Uterus (tissue), 4 donors: ENCODE results near the gene LMAN2. TPM values are rescaled to one million over a fixed set of nuclear protein-coding genes. Genes with fewer than 3 reads are reported as not detected.

Experiments used
- DNase-seq, 2 donors: peaks; one replicate each; pipeline ENCODE4 v3.0.0-alpha.2; 2019 to 2020
- H3K27ac ChIP-seq, 2 donors: fragments of 200-600 bp; sonication (generic); 1 replicate in 1 of 2; 2 replicates in 1 of 2; pipeline ENCODE4 v1.5.1; 2016 to 2018
- H3K27me3 ChIP-seq, 2 donors: fragments of 200-600 bp; sonication (generic); one replicate each; pipeline ENCODE4 v1.5.1; 2018 to 2019; ENCODE audit warnings: control low read depth in 1 of 2
- H3K36me3 ChIP-seq, 2 donors: fragments of 200-600 bp; sonication (generic); one replicate each; pipeline ENCODE4 v1.5.1; 2019; ENCODE audit warnings: control low read depth in 1 of 2
- H3K4me1 ChIP-seq, 2 donors: fragments of 200-600 bp; sonication (generic); one replicate each; pipeline ENCODE4 v1.5.1; 2018 to 2019; ENCODE audit warnings: control low read depth in 1 of 2
- H3K4me3 ChIP-seq, 2 donors: fragments of 200-600 bp; sonication (generic); 1 replicate in 1 of 2; 2 replicates in 1 of 2; pipeline ENCODE4 v1.5.1; 2018 to 2019; ENCODE audit warnings: mild to moderate bottlenecking in 1 of 2
- H3K9me3 ChIP-seq, 2 donors: fragments of 200-600 bp; sonication (generic); one replicate each; pipeline ENCODE4 v1.5.1; 2019; ENCODE audit warnings: control low read depth in 1 of 2
- CTCF ChIP-seq, 4 experiments: fragments of 200-600 bp in 2 of 4; fragments of 450-650 bp in 2 of 4; sonication (generic) in 2 of 4; IDR thresholded peaks; one replicate each; pipeline ENCODE4 v1.5.1; 2016 to 2019; ENCODE audit warnings: antibody characterized with exemption in 4 of 4, mild to moderate bottlenecking in 2 of 4, moderate library complexity in 1 of 4
- POLR2A ChIP-seq, 2 donors: fragments of 450-650 bp; IDR thresholded peaks; one replicate each; pipeline ENCODE4 v1.6.1; 2016; ENCODE audit warnings: antibody characterized with exemption in 2 of 2, mild to moderate bottlenecking in 1 of 2, moderate library complexity in 1 of 2
- intact Hi-C: fragments of 100-400 bp; cut with DNase I; formaldehyde crosslinking; loops from one replicate; pipeline ENCODE4 v1.15.1; 2023; ENCODE audit warnings: low total_unique reads
- total RNA-seq, 4 donors: library from RNA; depleted of rRNA in 3 of 4; stranded (reverse); fragments of >200 nt in 3 of 4; gene quantifications; one replicate each; pipeline versions ENCODE4 v1.1.0 to v1.2.4, GENCODE V29; 2014 to 2023
- donor health status: DM: yes; HTN: yes; CAD: no.

Gene LMAN2
- total RNA-seq, 4 donors from 2014 or later, result 83.2 to 210 (median 170) TPM

DNA sequence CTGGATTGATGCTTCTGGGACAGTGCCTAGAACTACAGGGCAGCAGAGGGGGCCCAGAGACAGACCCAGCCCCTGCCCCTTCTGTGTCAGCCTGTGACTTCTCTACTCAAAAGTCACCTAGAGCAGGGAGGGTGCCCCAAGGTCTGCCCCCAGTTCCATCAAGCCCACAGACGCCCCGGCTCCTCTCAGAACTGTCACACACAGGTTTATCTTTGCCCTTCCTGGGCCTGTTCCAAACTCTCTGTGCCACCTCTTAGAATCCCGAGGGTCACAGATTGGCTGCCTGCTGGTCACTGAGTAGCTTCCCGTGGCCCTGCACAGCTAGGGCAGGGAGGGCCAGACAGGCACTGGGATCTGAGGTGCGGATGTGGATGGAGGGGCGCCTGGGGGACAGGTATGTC, 8.0 kb upstream of the LMAN2 start:
- Histone ChIP-seq H3K27me3 (no peaks in the 10 kb centered on the region), H3K4me3 (no peak overlapping the region), H3K27ac (no peak overlapping the region), H3K36me3 (no peaks in the 10 kb centered on the region), H3K9me3 (no peaks in the 10 kb centered on the region), H3K4me1 (peaks cover 0 to 10% of the 10 kb centered on the region in 2 donors)
- DNase-seq, result no peak
- TF ChIP-seq POLR2A (IDR thresholded peaks at IDR 0.05) (no peak), CTCF (IDR thresholded peaks at IDR 0.05) (no peak)
- intact Hi-C loops, result no loop called here

DNA sequence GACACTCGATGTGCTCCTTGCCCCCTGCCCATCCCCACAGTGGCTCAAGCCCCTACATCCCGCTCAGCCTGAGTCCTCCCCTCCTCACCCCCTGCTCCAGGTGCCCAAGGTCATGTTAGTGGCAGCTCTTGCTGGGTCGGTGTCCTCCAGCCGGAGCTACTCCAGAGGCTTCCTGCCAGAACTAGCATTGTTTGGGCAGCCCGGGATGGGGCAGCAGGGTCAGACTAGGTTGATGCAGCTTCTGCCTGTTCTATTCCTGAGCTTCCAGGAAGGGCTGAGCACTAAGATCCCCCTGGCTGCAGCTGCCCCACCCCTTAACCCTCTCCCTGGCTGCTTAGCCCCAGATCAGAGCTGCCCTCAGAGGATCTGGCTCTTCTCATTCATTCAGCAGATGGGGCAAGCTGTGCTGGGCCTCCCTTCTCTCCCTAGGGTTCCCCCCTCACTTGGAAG, 6.9 kb upstream of the LMAN2 start:
- no peak overlapping the region for H3K27ac ChIP-seq
- intact Hi-C loops, result no loop called here
- no peak overlapping the region for H3K4me3 ChIP-seq
- H3K9me3 ChIP-seq, result no peaks in the 10 kb centered on the region
- no peaks in the 10 kb centered on the region for H3K36me3 ChIP-seq
- H3K27me3 ChIP-seq, result no peaks in the 10 kb centered on the region
- no peak for TF ChIP-seq CTCF (IDR thresholded peaks at IDR 0.05)
- no peak for TF ChIP-seq POLR2A (IDR thresholded peaks at IDR 0.05)
- peaks cover 0 to 6% of the 10 kb centered on the region in 2 donors for H3K4me1 ChIP-seq
- no peak for DNase-seq

GRCh38 chr5:177357459-177358351, 6.2 kb upstream of the LMAN2 start, which contains the start of gene RGS14:
RGS14 (plus strand) TSS chr5:177357924; CDS start chr5:177358025, 101 bp downstream.
- H3K4me3 ChIP-seq, result peak within 1 kb of the TSS in 1 of 2 donors; percentile 9
- DNase-seq, result no peak

GRCh38 chr5:177357146-177357458, 5.6 kb upstream of the LMAN2 start:
- H3K36me3 ChIP-seq, result no peaks in the 10 kb centered on the region
- TF ChIP-seq CTCF (IDR thresholded peaks at IDR 0.05) (no peak), POLR2A (IDR thresholded peaks at IDR 0.05) (no peak)
- H3K4me1 ChIP-seq, result peaks cover 0 to 3% of the 10 kb centered on the region in 2 donors
- no peaks in the 10 kb centered on the region for H3K27me3 ChIP-seq
- DNase-seq, result no peak
- intact Hi-C loops, result no loop called here
- H3K27ac ChIP-seq, result no peak overlapping the region
- H3K4me3 ChIP-seq, result no peak overlapping the region
- no peaks in the 10 kb centered on the region for H3K9me3 ChIP-seq

More at GRCh38 chr5:177357459-177358351, 6.2 kb upstream of the LMAN2 start, which contains the start of gene RGS14:
- Histone ChIP-seq H3K4me1 (no peaks in the 10 kb centered on the region), H3K36me3 (no peaks in the 10 kb centered on the region), H3K27me3 (no peaks in the 10 kb centered on the region), H3K27ac (no peak within 1 kb of the TSS), H3K9me3 (no peaks in the 10 kb centered on the region)
- TF ChIP-seq POLR2A (IDR thresholded peaks at IDR 0.05), result no peak
- TF ChIP-seq CTCF (IDR thresholded peaks at IDR 0.05), result no peak
- intact Hi-C loops, result no loop called here

- intact Hi-C loops, result no loop called here
- peaks cover 0 to 6% of the 10 kb centered on the region in 2 donors for H3K4me1 ChIP-seq
- no peaks in the 10 kb centered on the region for H3K27me3 ChIP-seq
Measured at GRCh38 chr5:177356746-177357145, 5.3 kb upstream of the LMAN2 start.

More at GRCh38 chr5:177356746-177357145, 5.3 kb upstream of the LMAN2 start:
- no peak overlapping the region for H3K27ac ChIP-seq
- no peaks in the 10 kb centered on the region for H3K9me3 ChIP-seq
- no peak for DNase-seq
- TF ChIP-seq CTCF (IDR thresholded peaks at IDR 0.05) (no peak), POLR2A (IDR thresholded peaks at IDR 0.05) (no peak)
- no peak overlapping the region for H3K4me3 ChIP-seq
- H3K36me3 ChIP-seq, result no peaks in the 10 kb centered on the region
